Lung (tissue), 12 donors: ENCODE data around the gene FAM234B. TPM values are rescaled to one million over a fixed set of nuclear protein-coding genes. Genes with fewer than 3 reads are reported as not detected.

Source experiments
- ATAC-seq: fragments of 200-7000 bp; cut with Tn5 transposase; one replicate; pipeline ENCODE4 v1.9.1; 2020; ENCODE audit warnings: moderate number of reproducible peaks; ENCODE audit not compliant: insufficient read depth, low FRiP score
- DNase-seq, 3 donors: peaks; one replicate each; pipeline ENCODE4 v3.0.0-alpha.2; 2013 to 2017
- H3K27ac ChIP-seq, 2 donors: one replicate each; pipeline ENCODE4 v1.5.1; 2013; ENCODE audit warnings: mild to moderate bottlenecking in 2 of 2, moderate library complexity in 2 of 2, control low read depth in 1 of 2, inconsistent platforms in 1 of 2, low read depth in 1 of 2, low read length in 1 of 2
- H3K27me3 ChIP-seq, 3 donors: one replicate each; pipeline ENCODE4 v1.5.1; 2013; ENCODE audit warnings: low read length in 2 of 3; ENCODE audit not compliant: control insufficient read depth in 3 of 3, insufficient read depth in 3 of 3
- H3K36me3 ChIP-seq, 4 donors: one replicate each; pipeline ENCODE4 v1.5.1; 2013; ENCODE audit warnings: low read length in 4 of 4, mild to moderate bottlenecking in 1 of 4, moderate library complexity in 1 of 4; ENCODE audit not compliant: control insufficient read depth in 4 of 4, insufficient read depth in 4 of 4
- H3K4me1 ChIP-seq, 5 donors: one replicate each; pipeline ENCODE4 v1.5.1; 2013; ENCODE audit warnings: low read length in 5 of 5, mild to moderate bottlenecking in 2 of 5, moderate library complexity in 1 of 5; ENCODE audit not compliant: control insufficient read depth in 5 of 5, insufficient read depth in 5 of 5
- H3K4me3 ChIP-seq: one replicate; pipeline ENCODE4 v1.5.1; 2013; ENCODE audit warnings: mild to moderate bottlenecking, control low read depth, moderate library complexity
- H3K9ac ChIP-seq, 2 donors: one replicate each; pipeline ENCODE4 v1.5.1; 2013; ENCODE audit warnings: low read length in 2 of 2, control low read depth in 1 of 2; ENCODE audit not compliant: insufficient read depth in 1 of 2
- H3K9me3 ChIP-seq, 4 donors: one replicate each; pipeline ENCODE4 v1.5.1; 2013; ENCODE audit warnings: low read length in 3 of 4, mild to moderate bottlenecking in 1 of 4, moderate library complexity in 1 of 4; ENCODE audit not compliant: control insufficient read depth in 4 of 4, insufficient read depth in 3 of 4
- WGBS, 2 donors: extraction: QIAGEN DNeasy Blood & Tissue Kit; methylation state at CpG; one replicate each; pipeline ENCODE4 v1.1.7; 2013; 5-methylcytosine and 5-hydroxymethylcytosine counted together
- polyA plus RNA-seq, 2 donors: library from polyadenylated mRNA; stranded (reverse); fragments of 200-250 nt; gene quantifications; one replicate each; pipeline ENCODE4 v1.2.1, GENCODE V29; 2013
- total RNA-seq, 2 donors: library from RNA; depleted of rRNA in 1 of 2; stranded (reverse); fragments of >200 nt in 1 of 2; gene quantifications; one replicate each; pipeline ENCODE4 v1.2.1, GENCODE V29; 2014 to 2021
- TF ChIP-seq, protein P1 (sequence below): IDR thresholded peaks from 2 replicates; pipeline ENCODE4 v1.5.1; 2012; ENCODE audit warnings: mild to moderate bottlenecking; ENCODE audit errors: control extremely low read depth, extremely low read depth
- donor health status: control.
- donor health status: control.
- donor health status: Bipolar disorder and iron deficiency.
- donor health status: healthy.
- donor health status: DM: yes; HTN: yes; CAD: no.

The FAM234B gene
- total and polyA plus RNA-seq, 4 donors, result 1.4 to 10.4 (median 6.3) TPM

DNA sequence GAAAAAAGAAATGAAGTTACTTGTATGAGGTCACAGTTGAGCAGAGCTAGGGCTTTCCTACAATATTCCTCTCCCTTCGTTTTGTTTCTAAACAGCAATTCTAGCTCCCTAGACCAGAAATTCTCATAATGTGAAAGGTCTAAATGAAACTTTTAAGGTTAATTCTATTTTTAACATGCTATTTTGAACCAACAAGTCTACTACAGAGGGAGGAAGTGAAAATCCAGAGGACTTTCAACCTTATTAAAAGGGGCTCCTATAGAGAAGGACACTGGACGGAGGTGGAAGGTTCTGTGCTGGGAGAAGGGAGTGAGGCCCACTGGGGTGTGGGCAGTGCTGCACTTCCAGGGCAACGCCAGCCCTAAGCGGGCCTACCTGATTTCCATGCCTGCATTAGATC lies 45.9 kb downstream of the FAM234B start:
- DNase-seq (no peak), ATAC-seq (no peak)
- Histone ChIP-seq H3K4me3 (no peak overlapping the region), H3K27ac (no peak overlapping the region), H3K9ac (no peak overlapping the region), H3K36me3 (no peaks in the 10 kb centered on the region), H3K27me3 (peaks cover 0 to 25% (median 0%) of the 10 kb centered on the region in 3 donors), H3K4me1 (peaks cover 3 to 20% (median 6%) of the 10 kb centered on the region in 5 donors), H3K9me3 (no peaks in the 10 kb centered on the region)
- WGBS, 2 donors, result 91 to 94% methylated on average over 4 of the region's 4 CpGs
- TF ChIP-seq, protein P1, sequence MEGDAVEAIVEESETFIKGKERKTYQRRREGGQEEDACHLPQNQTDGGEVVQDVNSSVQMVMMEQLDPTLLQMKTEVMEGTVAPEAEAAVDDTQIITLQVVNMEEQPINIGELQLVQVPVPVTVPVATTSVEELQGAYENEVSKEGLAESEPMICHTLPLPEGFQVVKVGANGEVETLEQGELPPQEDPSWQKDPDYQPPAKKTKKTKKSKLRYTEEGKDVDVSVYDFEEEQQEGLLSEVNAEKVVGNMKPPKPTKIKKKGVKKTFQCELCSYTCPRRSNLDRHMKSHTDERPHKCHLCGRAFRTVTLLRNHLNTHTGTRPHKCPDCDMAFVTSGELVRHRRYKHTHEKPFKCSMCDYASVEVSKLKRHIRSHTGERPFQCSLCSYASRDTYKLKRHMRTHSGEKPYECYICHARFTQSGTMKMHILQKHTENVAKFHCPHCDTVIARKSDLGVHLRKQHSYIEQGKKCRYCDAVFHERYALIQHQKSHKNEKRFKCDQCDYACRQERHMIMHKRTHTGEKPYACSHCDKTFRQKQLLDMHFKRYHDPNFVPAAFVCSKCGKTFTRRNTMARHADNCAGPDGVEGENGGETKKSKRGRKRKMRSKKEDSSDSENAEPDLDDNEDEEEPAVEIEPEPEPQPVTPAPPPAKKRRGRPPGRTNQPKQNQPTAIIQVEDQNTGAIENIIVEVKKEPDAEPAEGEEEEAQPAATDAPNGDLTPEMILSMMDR, result no peak

DNA sequence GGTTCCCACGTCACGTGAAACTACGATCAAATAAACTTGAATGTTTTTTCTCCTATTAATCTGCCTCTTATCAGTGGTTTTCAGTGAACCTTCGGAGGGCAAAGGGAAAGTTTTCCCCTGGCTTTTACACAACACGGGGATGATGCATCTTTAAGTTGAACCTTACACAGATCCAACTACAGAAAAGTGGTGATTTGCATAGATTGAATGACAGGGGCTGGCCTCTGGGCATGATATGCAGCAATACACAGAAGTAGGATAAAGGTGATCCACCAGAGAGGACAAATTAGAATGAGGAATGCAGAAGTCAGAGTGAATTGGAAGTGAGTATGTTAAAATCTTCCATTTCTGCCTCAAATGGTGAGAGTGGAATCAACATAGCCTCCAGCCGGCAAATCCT lies 47.7 kb downstream of the FAM234B start:
- ATAC-seq, result no peak
- Histone ChIP-seq H3K9ac (no peak overlapping the region), H3K36me3 (no peaks in the 10 kb centered on the region), H3K9me3 (no peaks in the 10 kb centered on the region), H3K27me3 (peaks cover 0 to 25% (median 0%) of the 10 kb centered on the region in 3 donors), H3K4me1 (peaks cover 3 to 28% (median 5%) of the 10 kb centered on the region in 5 donors), H3K4me3 (no peak overlapping the region), H3K27ac (no peak overlapping the region)
- TF ChIP-seq, protein P1, result no peak
- DNase-seq, result no peak
- WGBS, 2 donors, result 95% methylated on average over 6 of the region's 6 CpGs

DNA sequence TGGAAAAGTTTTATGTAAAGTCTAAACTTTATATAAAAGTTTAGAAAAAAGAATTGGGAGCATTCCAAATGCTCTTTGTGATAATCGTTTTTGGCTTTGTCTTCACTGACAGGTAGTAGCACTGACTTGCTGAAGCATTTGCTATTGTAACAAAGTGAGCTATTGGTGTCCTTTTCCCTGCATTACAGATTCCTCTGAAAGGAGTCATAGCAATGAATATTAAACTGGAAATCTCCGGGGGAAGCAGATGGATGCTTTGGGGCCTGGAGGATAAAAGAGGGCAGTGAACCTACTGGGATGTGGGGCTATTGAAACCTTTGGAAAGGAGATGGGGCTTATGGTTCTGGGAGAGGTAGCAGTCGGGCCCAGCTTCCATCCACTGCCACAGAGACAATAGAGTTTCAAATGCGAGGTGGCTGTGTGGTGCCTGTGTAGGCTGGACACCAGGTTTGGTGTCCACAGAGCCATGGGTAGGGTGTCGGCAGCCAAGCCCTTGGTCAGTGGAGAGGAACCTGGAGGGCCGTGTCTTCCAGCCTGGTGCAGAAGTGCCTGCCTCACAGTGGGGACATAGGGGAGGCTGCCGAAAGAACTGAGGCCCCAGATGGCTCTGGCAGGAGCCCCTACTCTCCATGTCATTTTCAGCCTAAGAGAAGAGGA lies 49.1 kb downstream of the FAM234B start:
- H3K9me3 ChIP-seq, result no peaks in the 10 kb centered on the region
- WGBS, 2 donors, result 72 to 78% methylated on average over 7 of the region's 7 CpGs
- no peaks in the 10 kb centered on the region for H3K36me3 ChIP-seq
- ATAC-seq (no peak), DNase-seq (no peak)
- H3K27ac ChIP-seq, result no peak overlapping the region
- TF ChIP-seq, protein P1, result no peak
- H3K4me1 ChIP-seq, result peaks cover 4 to 36% (median 11%) of the 10 kb centered on the region in 5 donors
- H3K9ac ChIP-seq, result no peak overlapping the region
- peaks cover 0 to 20% (median 0%) of the 10 kb centered on the region in 3 donors for H3K27me3 ChIP-seq
- H3K4me3 ChIP-seq, result no peak overlapping the region
